Mucosa of descending colon (tissue), 3 donors: ENCODE results near the gene MORN3. TPM values are rescaled to one million over a fixed set of nuclear protein-coding genes. Genes with fewer than 3 reads are reported as not detected.
"Not testable (repeated sequence)": the region's sequence is repeated elsewhere in the genome, so short reads cannot be mapped to it uniquely, and the experiment has no call there.

Experiments used
- ATAC-seq: fragments of 200-7000 bp; cut with Tn5 transposase; one replicate; pipeline ENCODE4 v1.9.1; 2020; ENCODE audit warnings: mild to moderate bottlenecking, moderate library complexity
- DNase-seq, 3 donors: peaks; one replicate each; pipeline ENCODE4 v3.0.0-alpha.2; 2020
- H3K36me3 ChIP-seq: fragments of 200-600 bp; one replicate; pipeline ENCODE4 v1.8.0; 2021; ENCODE audit warnings: low read depth, mild to moderate bottlenecking
- H3K4me1 ChIP-seq: fragments of 200-600 bp; one replicate; pipeline ENCODE4 v1.8.0; 2021; ENCODE audit warnings: low read depth, mild to moderate bottlenecking
- H3K4me3 ChIP-seq: fragments of 200-600 bp; one replicate; pipeline ENCODE4 v1.8.0; 2021; ENCODE audit warnings: mild to moderate bottlenecking
- H3K9me3 ChIP-seq: fragments of 200-600 bp; one replicate; pipeline ENCODE4 v1.8.0; 2021; ENCODE audit warnings: mild to moderate bottlenecking
- CTCF ChIP-seq: fragments of 200-600 bp; IDR thresholded peaks from one replicate; pipeline ENCODE4 v1.8.0; 2022; ENCODE audit warnings: antibody characterized with exemption, mild to moderate bottlenecking
- intact Hi-C, 2 donors: fragments of 100-400 bp; cut with DNase I in 1 of 2; cut with micrococcal nuclease in 1 of 2; formaldehyde crosslinking; loops; one replicate each; pipeline versions ENCODE4 v1.11.0 to v1.11.1; 2022; cut with DNase I, micrococcal nuclease
- total RNA-seq, 3 donors: library from RNA; stranded (reverse); fragmentation: NEBNext Ultra II Directional in 2 of 3; extraction: Animal tissue kit (Norgen Biotek cat#: 25700) in 2 of 3; gene quantifications; one replicate each; pipeline versions ENCODE4 v1.2.1 to v1.2.4, GENCODE V29; 2021 to 2023
- donor health status: DM: no; HTN: no; CAD: no; lungs with moderate emphysema.
- donor health status: DM: no; HTN: no; CAD: no.
- donor health status: DM: no; HTN: yes; CAD: no.

Gene MORN3
- total RNA-seq, 3 donors from 2014 or later = 0.17 to 0.35 (median 0.22) TPM

- intact Hi-C loops = no loop called here
- no peaks in the 10 kb centered on the region for H3K36me3 ChIP-seq
- ATAC-seq = no peak
Measured at GRCh38 chr12:121693155-121693687, 23.8 kb upstream of the MORN3 start.

GRCh38 chr12:121692744-121693143, 23.3 kb upstream of the MORN3 start:
- ATAC-seq, H3K9me3 ChIP-seq, H3K36me3 ChIP-seq, intact Hi-C loops, H3K4me1 ChIP-seq, H3K4me3 ChIP-seq: not testable (repeated sequence)
- DNase-seq = peak in 1 of 3 donors; percentile 7

More at GRCh38 chr12:121693155-121693687, 23.8 kb upstream of the MORN3 start:
- no peak overlapping the region for H3K4me3 ChIP-seq
- no peaks in the 10 kb centered on the region for H3K9me3 ChIP-seq
- DNase-seq = no peak
- no peaks in the 10 kb centered on the region for H3K4me1 ChIP-seq
- no peak for TF ChIP-seq CTCF

GRCh38 chr12:121689430-121689829, 20.0 kb upstream of the MORN3 start:
- H3K4me3 ChIP-seq = no peak overlapping the region
- DNase-seq (no peak), ATAC-seq (no peak)
- no peaks in the 10 kb centered on the region for H3K4me1 ChIP-seq
- no peaks in the 10 kb centered on the region for H3K36me3 ChIP-seq
- intact Hi-C loops = no loop called here
- no peaks in the 10 kb centered on the region for H3K9me3 ChIP-seq
- TF ChIP-seq CTCF = no peak

- Histone ChIP-seq H3K9me3 (no peaks in the 10 kb centered on the region), H3K4me1 (no peaks in the 10 kb centered on the region), H3K36me3 (no peaks in the 10 kb centered on the region), H3K4me3 (no peak overlapping the region)
- ATAC-seq = no peak
- no peak for DNase-seq
- intact Hi-C loops = no loop called here
- TF ChIP-seq CTCF = no peak
Measured at GRCh38 chr12:121688966-121689365, 19.5 kb upstream of the MORN3 start.

GRCh38 chr12:121679661-121680197, 10.3 kb upstream of the MORN3 start:
- not testable (repeated sequence) for H3K36me3 ChIP-seq, H3K4me3 ChIP-seq, ATAC-seq, H3K9me3 ChIP-seq, H3K4me1 ChIP-seq, DNase-seq
- intact Hi-C loops = loop anchor here (5.0 kb wide), 1 partner anchor 127 kb away; no protein-coding TSS in a partner anchor

GRCh38 chr12:121678716-121679300, 9.4 kb upstream of the MORN3 start:
- ATAC-seq = no peak
- Histone ChIP-seq H3K4me1 (no peaks in the 10 kb centered on the region), H3K36me3 (no peaks in the 10 kb centered on the region), H3K4me3 (no peak overlapping the region), H3K9me3 (no peaks in the 10 kb centered on the region)
- intact Hi-C loops = no loop called here
- DNase-seq = no peak
- no peak for TF ChIP-seq CTCF
